NCI-H526 treated with DMSO at 0.1 percent for 48 hours (cell line): ENCODE results near the gene PAX7.

ENCODE experiments used
- DNase-seq: peaks from one replicate; lab custom pipeline; 2025; lab: John Stamatoyannopoulos, UW

PAX7 gene

DNA sequence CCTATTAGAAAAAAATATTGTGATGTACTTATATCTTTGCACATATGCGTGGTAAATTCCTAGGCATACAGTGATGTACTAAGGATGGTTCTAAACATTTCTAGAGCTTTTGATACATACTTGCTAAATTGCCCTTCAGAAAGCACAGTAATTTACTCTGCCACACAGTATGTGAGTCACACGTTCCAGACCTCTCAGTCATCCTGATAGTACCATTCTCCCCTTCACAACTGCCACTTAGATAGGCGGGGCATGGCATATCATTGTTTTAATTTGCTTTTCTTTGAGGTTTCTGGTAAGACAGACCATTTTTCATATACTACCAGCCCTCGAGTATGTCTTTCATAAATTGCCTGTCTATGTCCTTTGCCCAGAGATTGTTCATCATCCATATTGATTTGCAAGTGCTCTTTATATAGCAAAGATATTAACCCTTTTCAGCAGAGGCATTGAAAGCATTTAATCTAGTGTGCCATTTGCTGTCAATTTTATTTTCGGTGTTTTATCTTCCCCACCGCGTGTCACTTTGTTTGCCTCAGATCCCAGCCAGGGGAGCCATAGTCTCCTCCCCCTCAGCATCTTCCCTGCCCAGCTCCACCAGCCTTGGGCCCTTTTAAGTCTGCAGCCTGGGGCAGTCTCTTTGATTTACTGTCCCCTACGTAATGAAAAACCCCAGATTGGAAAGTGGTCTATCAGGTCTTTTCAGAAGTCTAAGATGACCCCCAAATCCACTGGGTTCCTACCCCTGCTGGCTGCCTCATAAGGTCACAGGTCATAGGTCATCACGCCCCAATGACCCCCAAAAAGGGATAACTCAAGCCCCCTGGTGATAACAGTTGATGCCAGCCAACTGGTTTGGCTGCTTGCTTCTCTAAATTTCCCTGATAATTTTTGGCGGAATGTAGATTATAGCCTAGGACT is 11.8 kb upstream of the PAX7 start:
- no peak for DNase-seq

DNA sequence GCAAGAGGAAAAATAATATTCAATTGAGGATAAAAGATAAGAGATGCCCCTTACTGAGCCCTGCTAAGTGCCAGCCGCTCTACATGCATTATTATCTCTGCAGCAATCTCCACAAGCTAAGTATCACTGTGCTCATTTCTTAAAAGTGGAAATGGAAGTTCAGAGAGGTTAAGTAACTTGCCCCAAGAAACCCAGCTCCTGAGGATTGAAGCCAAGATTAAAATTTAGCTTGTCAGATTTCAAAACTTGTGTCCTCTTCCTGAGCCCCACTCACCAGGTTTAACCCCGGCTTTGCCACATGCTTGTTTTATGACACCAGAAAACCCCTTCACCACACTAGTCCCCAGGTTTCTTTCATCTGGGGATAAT is 11.2 kb upstream of the PAX7 start:
- no peak for DNase-seq

DNA sequence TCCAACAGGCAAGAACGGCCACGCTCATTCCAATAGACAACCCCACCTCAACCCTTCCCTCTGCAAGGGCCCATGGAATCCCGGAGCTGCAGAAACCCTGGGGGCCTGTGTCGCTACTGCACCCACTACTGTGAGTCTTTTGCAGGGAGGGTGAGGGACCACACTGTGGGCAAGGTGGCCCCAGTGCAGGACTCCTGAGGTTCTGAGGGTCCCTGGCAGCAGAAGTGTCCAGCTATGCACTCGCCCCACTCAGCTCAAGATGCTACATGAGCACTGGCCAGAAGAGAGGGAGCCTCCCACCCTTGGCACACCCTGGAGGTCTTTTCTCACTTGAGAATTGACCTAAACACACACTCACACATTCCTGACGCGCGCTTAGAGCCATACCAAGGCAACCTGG is 2.1 kb upstream of the PAX7 start:
- DNase-seq, result no peak

DNA sequence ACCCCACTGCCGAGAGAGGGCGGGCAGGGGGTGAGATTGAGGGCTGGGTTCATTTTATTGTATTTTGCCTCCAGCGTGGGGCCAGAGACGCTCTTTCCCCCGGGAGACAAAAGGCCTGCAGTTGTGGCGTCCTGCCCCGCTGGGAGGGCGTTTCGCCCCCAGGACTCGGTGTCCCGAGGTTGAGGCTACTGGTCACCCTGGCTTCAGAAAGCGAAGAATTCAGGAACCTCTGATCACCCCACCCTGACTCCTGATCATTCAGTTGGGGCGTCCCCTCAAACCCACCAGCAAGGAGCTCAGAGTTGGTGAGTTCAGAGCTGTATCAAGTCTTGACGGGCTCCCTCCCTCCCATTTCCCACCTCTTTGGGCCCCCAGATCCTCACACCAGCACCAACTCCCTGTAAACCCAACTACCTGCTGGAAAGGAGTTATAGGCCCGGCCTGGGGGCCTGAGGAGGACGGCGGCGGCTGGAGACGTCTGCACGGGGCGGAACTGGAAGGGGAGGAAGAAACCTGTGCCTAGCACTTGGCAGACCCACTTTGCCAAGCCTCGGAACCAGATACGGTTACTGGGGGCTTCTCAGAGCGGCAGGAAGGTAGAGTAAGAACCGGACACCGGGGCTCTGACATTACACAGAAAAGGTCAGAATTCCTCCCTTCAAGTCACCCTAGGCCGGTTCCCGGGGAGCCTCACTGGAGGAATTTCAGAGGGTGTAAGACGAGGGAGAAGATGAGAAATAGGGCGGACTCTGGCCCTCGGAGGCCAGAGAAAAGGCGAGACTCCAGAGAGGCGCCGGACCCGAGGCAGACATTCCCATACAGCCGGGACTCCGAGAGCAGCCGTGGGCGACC is 761 bp upstream of the PAX7 start:
- DNase-seq, result no peak

DNA sequence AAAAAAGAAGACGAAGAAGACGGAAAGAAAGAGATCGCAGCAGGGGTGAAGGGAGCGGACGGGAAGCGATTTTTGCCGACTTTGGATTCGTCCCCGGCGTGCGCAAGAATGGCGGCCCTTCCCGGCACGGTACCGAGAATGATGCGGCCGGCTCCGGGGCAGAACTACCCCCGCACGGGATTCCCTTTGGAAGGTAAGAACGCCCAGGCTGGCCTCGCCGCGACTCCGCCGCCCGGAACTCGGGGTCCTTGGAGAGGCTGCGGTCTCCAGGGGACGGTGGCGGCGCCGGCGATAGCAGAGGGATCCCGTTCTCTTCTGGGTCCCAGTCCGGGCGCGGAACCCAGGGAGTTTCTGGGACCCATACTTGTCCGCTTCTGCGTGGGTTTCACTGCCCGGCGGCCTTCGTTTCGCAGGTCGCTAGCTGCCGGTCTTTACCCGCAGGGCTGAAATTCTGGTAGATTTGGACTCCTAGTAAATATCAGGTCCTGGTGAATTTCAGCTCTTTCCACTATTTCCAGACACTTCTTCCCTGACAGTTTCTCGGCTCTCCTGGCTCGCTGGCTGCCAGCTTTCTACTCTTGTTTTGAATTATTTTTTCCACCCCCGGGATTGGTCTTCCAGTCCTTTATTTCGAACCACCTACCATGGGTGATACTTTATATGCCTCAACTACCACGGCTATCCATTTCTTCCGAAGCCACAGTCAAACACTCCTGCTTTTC is 1.0 kb downstream of the PAX7 start:
- DNase-seq, result no peak

DNA sequence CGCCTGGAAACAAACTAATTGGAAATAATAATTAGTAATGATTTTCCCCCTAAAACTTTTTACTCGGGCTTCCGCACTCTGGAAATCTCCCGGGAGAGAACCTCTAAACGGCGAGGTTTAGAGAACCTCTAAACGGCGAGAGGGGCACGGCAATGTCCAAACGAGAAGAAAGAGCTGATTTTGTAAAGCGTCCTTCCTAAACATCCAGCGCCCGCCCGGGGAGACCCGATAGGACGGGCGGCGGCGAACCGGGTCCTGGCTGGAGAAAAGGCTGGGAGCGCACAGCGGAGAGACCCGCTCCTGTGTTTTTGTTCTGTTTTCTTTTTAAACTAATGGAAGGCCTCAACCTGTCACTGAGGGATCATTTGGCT is 1.6 kb downstream of the PAX7 start:
- DNase-seq, result no peak

DNA sequence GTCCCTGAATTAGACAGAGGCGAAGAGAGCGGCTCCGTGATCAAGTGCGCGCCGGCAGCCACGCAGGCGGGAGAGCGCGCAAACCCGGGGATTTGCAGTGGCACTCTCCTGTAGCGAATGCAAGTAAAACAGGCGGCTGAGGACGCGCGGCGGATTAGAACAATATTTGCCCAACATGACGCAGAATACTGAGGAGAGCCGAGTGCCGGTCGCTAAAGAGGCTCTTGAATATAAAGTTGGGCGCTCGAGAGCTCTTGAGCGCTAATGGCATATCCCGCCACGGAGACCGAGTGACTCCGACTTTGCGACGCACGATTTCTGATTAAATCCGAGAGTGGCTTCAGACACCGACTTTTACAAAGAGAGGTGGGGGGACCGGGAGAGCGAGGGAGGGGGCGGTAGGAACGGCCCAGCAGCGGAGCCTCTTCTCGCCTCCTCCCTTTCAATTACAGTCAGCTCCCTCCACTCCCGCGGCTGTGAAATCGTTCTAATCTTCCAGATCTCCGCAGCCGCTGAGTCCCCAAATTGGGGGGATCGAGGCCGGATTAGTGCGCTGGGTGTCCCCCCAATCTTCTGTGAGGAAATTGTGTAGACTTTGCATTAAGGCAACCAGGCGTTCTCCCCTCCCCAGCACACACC is 2.3 kb downstream of the PAX7 start:
- no peak for DNase-seq

DNA sequence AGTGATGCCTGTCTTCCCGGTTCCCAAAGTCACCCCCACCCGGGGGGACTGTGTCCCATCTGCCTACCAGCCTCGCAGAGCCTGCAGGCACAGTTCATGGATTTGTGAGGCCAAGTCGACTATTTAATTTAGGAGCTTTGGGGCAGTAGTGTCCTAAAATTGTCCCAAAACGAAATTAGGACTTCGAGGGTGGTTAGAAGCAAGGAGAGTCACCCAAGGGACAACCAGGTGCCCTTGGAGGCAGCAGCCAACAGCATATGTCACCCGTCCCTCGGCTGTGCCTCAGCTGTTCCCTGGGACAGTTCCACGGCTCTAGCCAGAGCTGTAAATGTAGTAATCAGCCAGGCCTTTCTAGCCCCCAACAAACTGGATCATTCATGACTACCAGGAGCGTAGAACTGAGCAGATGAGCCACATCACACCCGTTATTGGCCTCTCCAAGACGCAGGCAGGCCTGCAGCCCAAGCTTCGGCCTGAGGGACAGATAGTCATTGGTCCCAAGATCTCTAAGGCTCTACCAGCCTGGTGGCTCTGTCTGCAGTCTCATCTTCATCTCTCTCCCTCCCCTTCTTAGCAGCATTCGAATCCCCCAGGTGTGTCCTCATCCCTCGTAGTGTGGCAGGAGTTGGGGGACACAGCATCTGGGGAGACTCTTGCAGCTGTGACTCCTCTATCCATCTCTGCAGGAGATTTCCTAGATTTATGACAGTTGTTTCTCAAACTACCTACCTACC is 2.9 kb downstream of the PAX7 start:
- DNase-seq, result no peak

DNA sequence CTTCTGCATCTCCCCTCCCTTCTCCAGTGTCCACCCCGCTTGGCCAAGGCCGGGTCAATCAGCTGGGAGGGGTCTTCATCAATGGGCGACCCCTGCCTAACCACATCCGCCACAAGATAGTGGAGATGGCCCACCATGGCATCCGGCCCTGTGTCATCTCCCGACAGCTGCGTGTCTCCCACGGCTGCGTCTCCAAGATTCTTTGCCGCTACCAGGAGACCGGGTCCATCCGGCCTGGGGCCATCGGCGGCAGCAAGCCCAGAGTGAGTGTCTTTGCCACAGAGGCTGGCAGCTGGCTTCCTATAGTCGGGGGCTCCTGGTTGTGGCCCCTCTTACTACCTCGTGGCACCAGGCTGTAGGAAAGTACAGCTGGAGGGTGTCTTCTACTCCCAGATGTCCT is 3.6 kb downstream of the PAX7 start:
- DNase-seq, result no peak

DNA sequence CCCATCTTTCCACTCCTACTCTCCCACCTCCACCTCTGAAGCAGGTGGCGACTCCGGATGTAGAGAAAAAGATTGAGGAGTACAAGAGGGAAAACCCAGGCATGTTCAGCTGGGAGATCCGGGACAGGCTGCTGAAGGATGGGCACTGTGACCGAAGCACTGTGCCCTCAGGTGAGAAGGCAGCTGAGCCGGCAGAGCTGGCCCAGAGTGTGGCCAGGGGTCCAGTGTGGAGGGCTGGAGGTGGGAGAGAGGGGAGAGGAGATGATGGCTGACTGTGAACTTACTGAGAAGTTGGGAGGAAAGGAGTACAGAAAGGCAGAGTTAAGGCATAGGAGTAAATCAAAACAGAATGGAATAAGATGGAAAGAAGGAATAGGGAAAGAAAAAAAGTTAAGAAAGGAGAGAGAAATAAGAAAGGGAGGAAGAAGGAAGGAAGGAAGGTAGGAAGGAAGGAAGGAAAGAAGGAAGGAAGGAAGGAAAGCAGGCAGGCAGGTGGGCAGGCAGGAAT is 4.5 kb downstream of the PAX7 start:
- no peak for DNase-seq

DNA sequence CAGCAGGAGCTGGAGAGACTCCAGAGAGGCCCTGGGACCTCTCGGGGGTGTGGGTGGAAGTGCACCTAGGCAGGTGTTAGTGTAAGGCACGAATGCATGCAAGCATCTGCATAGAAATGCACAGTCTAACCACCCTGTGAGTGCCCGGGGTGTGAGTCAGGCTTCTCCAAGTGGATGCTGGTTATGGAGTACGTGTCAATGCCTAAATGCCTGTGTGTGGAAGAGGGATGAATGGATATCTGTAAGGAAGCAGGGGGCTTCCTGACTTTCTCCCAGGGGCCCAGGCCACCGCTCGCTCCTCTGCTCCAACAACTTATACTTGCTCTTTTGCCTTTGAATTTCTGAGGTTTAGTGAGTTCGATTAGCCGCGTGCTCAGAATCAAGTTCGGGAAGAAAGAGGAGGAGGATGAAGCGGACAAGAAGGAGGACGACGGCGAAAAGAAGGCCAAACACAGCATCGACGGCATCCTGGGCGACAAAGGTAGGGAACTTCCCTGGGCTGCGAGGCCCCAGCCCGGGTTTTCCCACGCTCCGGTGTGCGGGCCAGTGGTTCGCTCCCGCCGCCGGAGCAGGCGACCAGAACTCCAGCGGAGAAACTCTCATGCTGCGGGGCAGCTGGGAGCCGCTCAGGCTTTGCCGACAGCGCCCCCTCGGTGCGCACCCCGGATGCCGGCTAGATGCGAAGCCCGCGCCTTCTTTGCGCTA is 5.4 kb downstream of the PAX7 start:
- DNase-seq, result no peak

DNA sequence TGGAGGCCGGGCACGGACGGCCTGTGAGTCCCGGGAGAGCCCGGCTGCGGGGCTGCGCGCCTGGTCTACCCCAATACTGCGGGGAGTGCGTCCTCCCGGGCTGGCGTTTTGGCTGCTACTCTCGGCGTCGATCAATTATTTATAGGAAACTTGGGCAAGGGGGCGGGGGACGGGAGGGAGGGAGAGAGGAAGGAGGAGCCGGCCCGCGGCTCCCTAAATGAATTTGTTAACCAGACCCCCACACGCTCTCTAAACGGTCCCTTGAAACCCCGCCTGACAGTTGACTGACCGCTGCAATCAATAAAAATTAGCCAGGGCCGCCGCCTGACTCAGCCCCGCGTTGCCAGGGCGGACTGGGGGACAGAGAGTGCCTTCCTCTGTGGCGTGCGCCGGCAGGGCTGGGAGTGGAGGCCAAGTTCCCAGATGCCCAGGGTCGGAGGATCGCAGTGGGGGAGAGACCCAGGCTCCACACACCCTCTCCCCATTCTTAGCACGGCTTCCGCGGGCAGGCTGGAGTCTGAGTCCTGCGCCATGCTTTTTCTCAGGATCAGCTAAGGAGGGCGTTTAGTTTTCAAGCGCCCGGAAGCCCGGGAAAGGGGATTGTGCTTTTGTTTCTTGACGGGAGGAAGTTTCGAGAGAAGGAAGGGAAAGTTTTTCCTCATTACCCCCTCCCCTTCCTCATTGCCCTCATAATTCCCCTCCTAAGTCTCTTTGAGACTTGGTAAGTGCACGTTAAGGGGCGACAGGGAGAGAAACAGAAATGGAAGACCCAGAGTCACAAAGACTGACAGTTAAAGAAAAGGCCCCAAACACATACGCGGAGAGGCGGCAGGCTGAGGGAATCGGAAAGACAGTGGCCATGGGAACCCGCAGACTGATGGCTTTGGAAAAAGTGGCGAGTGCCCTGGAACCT is 6.2 kb downstream of the PAX7 start:
- no peak for DNase-seq

DNA sequence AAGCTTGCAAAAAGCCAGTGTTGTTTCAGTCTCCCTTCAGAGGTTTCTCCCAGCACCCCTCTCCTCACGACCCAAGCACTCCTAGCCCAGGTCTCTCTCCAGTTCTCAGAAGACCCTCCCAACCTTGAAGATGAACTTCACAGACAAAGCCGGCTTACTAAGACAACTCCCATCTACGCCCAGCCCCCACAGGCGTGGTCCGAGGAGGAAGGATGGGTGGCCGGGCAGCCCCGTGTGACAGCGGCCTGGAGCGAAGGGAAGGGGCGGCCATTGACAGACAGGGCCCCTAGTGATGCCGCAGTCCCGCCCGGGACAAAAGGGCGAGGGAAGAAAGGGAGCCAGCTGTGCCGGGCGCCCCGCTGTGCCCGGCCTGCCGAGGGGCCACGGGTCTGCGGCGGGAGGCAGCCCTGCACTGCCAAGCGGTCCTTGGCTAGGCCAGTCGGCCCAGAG is 6.9 kb downstream of the PAX7 start:
- no peak for DNase-seq

DNA sequence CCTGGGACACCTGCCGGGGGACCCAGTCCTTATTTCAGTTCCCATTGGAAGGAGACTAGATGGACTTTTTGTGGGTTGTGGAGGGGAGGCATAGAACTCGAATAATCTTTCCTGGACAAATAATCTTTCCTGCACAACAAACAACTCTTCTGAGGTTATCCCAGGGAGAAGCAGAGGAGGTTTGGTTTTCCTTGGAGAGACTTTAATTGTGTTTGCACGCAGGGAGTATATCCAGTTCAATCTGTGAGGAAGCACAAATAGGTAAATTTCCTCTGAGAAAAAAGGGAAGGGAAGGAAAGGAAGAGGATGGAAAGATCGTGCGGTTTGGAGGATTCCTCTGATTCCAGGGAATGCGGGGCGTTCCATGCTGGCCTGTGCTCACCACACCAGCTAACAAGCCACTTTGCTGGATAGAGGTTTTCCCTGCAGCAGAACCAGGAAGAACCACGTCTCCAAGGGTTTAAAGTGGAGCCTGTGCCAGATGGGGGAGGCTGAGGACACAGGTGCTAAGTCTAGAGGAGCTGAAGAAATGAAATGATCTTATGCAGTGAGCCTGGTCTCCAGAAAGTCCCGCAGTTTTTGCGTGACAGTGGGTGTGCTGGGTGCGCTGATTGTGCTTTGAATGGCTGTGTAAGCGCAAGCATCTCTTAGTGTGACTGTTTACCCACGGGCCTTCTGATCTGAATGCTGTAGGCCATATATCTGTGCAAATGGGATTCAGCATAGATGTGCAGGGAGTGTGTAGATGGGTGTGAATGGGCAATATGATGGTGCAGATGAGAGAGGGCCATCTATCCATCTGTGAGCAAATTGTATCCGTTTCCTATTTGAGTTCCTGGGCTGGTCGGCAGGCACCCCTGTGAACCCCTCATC is 7.6 kb downstream of the PAX7 start:
- no peak for DNase-seq

DNA sequence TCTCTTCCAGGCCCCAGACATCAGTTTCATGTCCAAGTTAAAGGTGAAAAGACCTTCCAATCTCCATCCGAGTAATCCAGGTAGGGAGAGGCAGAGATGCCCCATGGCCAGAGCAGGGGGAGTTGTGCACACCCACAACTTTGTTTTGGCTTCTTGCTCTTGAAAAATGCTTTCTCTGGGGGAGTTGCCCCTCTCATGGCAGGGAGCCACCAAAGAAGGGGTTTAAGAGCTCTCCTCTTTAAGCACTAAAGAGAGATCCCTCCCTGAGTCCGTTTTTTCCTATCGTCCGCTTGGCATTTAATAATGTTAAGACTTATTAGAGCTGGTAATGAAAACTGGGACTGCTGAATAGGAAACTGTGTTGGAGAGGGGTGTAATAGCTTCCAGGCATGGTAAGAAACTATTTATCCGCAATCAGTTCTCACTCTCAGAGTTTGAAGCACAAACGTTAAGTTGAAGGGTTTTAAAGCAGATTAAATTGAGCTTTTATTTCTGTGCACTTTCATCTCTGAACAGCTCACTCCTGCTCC is 8.3 kb downstream of the PAX7 start:
- no peak for DNase-seq

DNA sequence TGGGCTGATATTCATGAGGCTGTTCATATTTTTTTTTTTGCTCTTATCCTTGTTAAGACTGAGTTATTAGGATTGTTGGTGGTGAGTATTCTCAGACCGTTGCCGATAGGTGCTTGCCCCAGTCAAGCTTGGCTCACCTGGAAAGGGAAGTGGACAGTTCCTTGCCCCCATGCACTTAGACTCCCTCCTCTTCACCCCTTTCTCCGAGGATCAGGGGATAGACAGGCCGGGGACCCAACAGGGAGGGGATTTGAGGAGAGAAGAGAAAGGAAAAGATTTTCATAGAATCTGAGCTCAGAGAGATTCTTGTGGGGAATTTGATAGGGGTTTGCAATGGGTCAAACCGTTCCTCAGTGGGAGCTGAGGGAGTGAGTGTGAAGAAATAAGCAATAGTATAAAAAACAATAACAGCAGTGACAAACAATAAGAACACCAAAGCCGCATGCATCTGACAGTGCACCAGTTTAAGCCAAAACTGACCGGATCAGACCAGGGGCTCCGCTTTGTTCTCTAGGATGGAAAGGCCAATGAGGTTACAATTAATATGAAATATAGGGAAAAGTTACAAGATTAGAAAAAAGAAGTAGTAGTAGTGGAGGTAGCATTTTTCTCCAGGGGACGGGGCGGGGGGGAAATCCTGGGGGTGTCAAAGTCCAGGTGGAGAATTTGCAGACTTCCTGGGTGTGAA is 8.9 kb downstream of the PAX7 start:
- DNase-seq, result no peak

DNA sequence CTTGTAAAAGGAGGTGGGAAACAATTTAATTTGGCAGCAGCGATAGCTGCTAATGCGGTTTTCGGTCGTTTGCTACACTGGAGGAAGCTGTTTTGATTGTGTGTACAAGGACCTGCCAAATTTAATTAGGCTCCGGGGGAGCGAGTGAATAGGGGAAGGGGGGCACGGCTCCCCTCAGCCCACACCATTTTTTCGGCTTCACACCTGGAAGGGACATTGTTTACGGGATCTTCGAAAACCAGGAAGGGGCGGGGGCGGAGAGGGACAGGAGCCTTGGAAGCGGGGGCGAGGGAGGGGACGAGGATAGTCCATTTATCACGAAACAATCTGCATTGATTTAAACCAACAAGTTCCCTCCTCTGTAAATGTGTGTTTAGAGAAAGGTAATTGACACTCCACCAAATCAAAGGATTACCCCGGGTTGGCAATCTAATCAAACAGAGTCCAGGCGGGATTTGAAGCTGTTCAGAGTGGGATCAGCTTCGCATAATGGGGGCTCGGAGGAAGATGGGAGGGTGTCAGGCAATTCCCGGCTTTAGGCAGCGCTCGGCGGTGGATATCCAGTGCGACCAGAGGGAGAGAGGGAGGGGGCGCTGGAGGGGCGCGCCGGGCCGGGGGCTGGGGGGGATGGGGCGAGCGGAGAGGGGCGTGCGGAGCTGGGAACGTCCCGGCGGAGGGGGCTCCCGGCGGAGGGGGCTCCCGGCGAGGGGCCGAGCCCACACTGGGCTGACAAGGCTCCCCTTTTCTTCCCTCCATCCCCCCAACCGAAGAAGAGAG is 9.8 kb downstream of the PAX7 start:
- DNase-seq, result no peak
